HL-60 (cell line): ENCODE measurements around the gene DIP2B.

Source experiments
- DNase-seq, 2 experiments: peaks; one replicate each; pipeline ENCODE4 v3.0.0-alpha.2; 2010 to 2020; ENCODE audit warnings: low read depth in 1 of 2, low spot score in 1 of 2
- H3K27ac ChIP-seq: fragments of 250-450 bp; sonication (Bioruptor Pico); replicated peaks from 2 replicates; pipeline ENCODE4 v1.5.1; 2020; ENCODE audit warnings: mild to moderate bottlenecking, moderate library complexity
- H3K27me3 ChIP-seq: fragments of 250-450 bp; sonication (Bioruptor Pico); 2 replicates; pipeline ENCODE4 v1.5.1; 2021; ENCODE audit warnings: mild to moderate bottlenecking, moderate library complexity; ENCODE audit not compliant: insufficient read depth, poor library complexity, severe bottlenecking
- H3K4me3 ChIP-seq: replicated peaks from 2 replicates; pipeline ENCODE4 v1.5.1; 2011; ENCODE audit warnings: mild to moderate bottlenecking, control low read depth, low read length; ENCODE audit not compliant: insufficient read depth
- GABPA ChIP-seq: IDR thresholded peaks from 2 replicates; pipeline ENCODE4 v1.6.1; 2012; ENCODE audit warnings: low read depth
- POLR2AphosphoS5 ChIP-seq: IDR thresholded peaks from 2 replicates; pipeline ENCODE4 v1.6.1; 2012; ENCODE audit warnings: low read depth
- SPI1 ChIP-seq: IDR thresholded peaks from 2 replicates; pipeline ENCODE4 v1.6.1; 2012; ENCODE audit warnings: low read depth, mild to moderate bottlenecking, borderline replicate concordance
- TF ChIP-seq, protein P1 (sequence below): IDR thresholded peaks from 2 replicates; pipeline ENCODE4 v1.6.1; 2012; ENCODE audit warnings: low read depth; ENCODE audit not compliant: insufficient replicate concordance
- TF ChIP-seq, protein P2 (sequence below): IDR thresholded peaks from one replicate; pipeline ENCODE4 v1.5.1; 2011; ENCODE audit warnings: low read length, control low read depth, inconsistent platforms; ENCODE audit not compliant: insufficient read depth

The DIP2B gene

DNA sequence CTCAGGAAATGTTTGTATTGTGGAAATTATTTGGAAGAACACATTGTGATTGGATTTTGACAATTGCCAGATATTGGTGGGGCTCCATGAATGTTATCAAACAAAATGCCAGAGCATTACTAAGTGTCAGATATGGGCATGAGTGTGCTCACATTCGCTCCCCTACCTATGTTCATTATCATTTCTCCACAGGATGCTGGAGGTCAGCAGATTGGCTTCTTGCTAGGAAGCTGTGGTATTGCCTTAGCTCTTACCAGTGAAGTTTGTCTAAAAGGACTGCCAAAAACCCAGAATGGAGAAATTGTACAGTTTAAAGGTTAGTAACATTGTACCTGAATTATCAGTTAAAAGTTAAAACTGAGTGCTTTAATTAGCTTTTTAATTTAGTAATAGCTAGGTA lies 180.9 kb downstream of the DIP2B start:
- no peak overlapping the region for H3K4me3 ChIP-seq
- H3K27ac ChIP-seq, result no peak overlapping the region
- no peak for DNase-seq
- TF ChIP-seq, protein P1, sequence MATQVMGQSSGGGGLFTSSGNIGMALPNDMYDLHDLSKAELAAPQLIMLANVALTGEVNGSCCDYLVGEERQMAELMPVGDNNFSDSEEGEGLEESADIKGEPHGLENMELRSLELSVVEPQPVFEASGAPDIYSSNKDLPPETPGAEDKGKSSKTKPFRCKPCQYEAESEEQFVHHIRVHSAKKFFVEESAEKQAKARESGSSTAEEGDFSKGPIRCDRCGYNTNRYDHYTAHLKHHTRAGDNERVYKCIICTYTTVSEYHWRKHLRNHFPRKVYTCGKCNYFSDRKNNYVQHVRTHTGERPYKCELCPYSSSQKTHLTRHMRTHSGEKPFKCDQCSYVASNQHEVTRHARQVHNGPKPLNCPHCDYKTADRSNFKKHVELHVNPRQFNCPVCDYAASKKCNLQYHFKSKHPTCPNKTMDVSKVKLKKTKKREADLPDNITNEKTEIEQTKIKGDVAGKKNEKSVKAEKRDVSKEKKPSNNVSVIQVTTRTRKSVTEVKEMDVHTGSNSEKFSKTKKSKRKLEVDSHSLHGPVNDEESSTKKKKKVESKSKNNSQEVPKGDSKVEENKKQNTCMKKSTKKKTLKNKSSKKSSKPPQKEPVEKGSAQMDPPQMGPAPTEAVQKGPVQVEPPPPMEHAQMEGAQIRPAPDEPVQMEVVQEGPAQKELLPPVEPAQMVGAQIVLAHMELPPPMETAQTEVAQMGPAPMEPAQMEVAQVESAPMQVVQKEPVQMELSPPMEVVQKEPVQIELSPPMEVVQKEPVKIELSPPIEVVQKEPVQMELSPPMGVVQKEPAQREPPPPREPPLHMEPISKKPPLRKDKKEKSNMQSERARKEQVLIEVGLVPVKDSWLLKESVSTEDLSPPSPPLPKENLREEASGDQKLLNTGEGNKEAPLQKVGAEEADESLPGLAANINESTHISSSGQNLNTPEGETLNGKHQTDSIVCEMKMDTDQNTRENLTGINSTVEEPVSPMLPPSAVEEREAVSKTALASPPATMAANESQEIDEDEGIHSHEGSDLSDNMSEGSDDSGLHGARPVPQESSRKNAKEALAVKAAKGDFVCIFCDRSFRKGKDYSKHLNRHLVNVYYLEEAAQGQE, result no peak
- no peaks in the 10 kb centered on the region for H3K27me3 ChIP-seq

DNA sequence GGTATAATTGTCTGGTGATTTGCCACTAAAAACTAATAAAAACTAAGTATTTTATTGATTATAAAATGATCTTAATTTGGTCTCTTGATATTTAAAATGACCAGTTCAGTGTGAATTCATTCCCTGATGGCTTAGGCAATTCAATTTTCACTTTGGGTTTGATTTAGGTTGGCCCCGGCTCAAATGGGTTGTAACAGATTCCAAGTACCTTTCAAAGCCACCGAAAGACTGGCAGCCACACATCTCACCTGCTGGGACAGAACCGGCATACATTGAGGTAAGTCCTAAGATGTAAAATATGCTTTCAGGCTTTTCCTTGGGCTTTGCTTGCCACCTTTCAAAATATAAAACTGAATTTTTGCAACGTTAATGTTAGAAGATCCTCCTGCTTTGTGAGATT lies 181.6 kb downstream of the DIP2B start:
- Histone ChIP-seq H3K27me3 (no peaks in the 10 kb centered on the region), H3K27ac (no peak overlapping the region), H3K4me3 (no peak overlapping the region)
- TF ChIP-seq GABPA, result no peak
- TF ChIP-seq, protein P2, sequence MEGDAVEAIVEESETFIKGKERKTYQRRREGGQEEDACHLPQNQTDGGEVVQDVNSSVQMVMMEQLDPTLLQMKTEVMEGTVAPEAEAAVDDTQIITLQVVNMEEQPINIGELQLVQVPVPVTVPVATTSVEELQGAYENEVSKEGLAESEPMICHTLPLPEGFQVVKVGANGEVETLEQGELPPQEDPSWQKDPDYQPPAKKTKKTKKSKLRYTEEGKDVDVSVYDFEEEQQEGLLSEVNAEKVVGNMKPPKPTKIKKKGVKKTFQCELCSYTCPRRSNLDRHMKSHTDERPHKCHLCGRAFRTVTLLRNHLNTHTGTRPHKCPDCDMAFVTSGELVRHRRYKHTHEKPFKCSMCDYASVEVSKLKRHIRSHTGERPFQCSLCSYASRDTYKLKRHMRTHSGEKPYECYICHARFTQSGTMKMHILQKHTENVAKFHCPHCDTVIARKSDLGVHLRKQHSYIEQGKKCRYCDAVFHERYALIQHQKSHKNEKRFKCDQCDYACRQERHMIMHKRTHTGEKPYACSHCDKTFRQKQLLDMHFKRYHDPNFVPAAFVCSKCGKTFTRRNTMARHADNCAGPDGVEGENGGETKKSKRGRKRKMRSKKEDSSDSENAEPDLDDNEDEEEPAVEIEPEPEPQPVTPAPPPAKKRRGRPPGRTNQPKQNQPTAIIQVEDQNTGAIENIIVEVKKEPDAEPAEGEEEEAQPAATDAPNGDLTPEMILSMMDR, result no peak
- TF ChIP-seq POLR2AphosphoS5, result no peak
- no peak for TF ChIP-seq SPI1
- TF ChIP-seq, protein P1, result no peak
- DNase-seq, result no peak

DNA sequence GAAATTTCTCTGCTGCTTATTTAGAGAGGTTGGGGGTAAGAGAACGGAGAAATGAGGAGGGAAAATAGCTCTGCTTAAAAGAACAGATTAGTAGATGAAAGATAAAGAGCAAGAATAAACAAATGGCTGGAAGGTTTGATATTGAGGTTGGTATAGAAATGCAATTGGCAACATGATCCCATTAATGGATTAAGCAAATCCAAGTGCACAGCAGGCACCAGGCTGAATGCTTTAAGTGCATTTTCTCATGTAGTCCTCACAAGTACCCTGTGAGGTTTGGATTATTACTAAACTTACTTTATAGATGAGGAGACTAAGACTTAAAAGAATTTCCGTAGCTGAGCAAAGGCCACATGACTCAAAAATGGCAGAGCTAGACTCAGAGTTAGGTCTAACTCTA lies 182.2 kb downstream of the DIP2B start:
- no peak overlapping the region for H3K27ac ChIP-seq
- no peak for TF ChIP-seq GABPA
- TF ChIP-seq POLR2AphosphoS5, result no peak
- no peak for TF ChIP-seq SPI1
- TF ChIP-seq, protein P1, result no peak
- TF ChIP-seq, protein P2, result no peak
- no peak for DNase-seq
- H3K27me3 ChIP-seq, result no peaks in the 10 kb centered on the region
- H3K4me3 ChIP-seq, result no peak overlapping the region

DNA sequence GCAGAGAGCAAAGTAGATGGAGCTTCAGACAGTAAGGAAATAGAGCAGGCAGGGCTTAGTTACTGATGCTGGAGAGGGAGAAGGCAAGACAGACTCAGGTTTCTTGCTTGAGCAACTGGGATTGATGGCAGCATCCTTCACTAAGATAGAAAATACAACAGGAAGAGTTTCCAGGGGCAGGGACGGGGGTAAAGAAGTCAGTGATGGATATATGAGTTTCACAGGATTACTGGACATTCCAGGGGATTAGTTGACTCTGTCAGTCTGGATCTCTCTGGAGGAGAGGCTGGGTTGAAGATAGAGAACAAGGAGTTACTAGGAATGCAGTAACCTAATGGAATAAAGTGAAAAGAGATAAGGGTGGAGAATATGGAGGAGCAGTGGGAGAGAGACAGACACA lies 184.7 kb downstream of the DIP2B start:
- H3K4me3 ChIP-seq, result no peak overlapping the region
- TF ChIP-seq SPI1 (no peak), GABPA (no peak), POLR2AphosphoS5 (no peak)
- TF ChIP-seq, protein P1, result no peak
- TF ChIP-seq, protein P2, result no peak

More for the DNA sequence above, 184.7 kb downstream of the DIP2B start:
- no peaks in the 10 kb centered on the region for H3K27me3 ChIP-seq
- no peak for DNase-seq
- H3K27ac ChIP-seq, result no peak overlapping the region
